DND-41 (cell line): ENCODE results near the gene RAB18.
A peak's percentile ranks its signal among the peaks of the same experiment; 100 is the strongest.
"Not testable (repeated sequence)": the region's sequence is repeated elsewhere in the genome, so short reads cannot be mapped to it uniquely, and the experiment has no call there.

Experiments used
- ATAC-seq: fragments of 200-7000 bp; cut with Tn5 transposase; 3 replicates; pipeline ENCODE4 v1.9.1; 2021; ENCODE audit warnings: low read depth; ENCODE audit not compliant: insufficient read depth
- DNase-seq: peaks from one replicate; pipeline ENCODE4 v3.0.0-alpha.2; 2020
- H2AFZ ChIP-seq: 2 replicates; pipeline ENCODE4 v1.6.0; 2012; ENCODE audit warnings: low read depth, low read length
- H3K27ac ChIP-seq: 2 replicates; pipeline ENCODE4 v1.5.1; 2012; ENCODE audit warnings: low read length, inconsistent platforms
- H3K27me3 ChIP-seq: fragments of 200-600 bp; sonication (generic); 2 replicates; pipeline ENCODE4 v1.6.0; 2012; ENCODE audit warnings: low read length, mild to moderate bottlenecking, inconsistent platforms; ENCODE audit not compliant: insufficient read depth, poor library complexity
- H3K36me3 ChIP-seq: 2 replicates; pipeline ENCODE4 v1.5.1; 2012; ENCODE audit warnings: low read length, inconsistent platforms; ENCODE audit not compliant: insufficient read depth
- H3K4me1 ChIP-seq: 2 replicates; pipeline ENCODE4 v1.5.1; 2012; ENCODE audit warnings: mild to moderate bottlenecking, low read length; ENCODE audit not compliant: insufficient read depth
- H3K4me2 ChIP-seq: 2 replicates; pipeline ENCODE4 v1.6.0; 2012; ENCODE audit warnings: mild to moderate bottlenecking, moderate library complexity, low read length, inconsistent platforms; ENCODE audit not compliant: insufficient read depth
- H3K4me3 ChIP-seq, 2 experiments: fragments of 200-600 bp in 1 of 2; shearing (Covaris generic) in 1 of 2; 2 replicates each; pipeline ENCODE4 v1.5.1; 2012 to 2016; ENCODE audit warnings: inconsistent platforms in 2 of 2, low read length in 2 of 2, mild to moderate bottlenecking in 2 of 2, low read depth in 1 of 2, moderate library complexity in 1 of 2
- H3K79me2 ChIP-seq: 2 replicates; pipeline ENCODE4 v1.6.0; 2012; ENCODE audit warnings: low read length, inconsistent platforms; ENCODE audit not compliant: insufficient read depth
- H3K9ac ChIP-seq: 2 replicates; pipeline ENCODE4 v1.6.0; 2012; ENCODE audit warnings: low read depth, mild to moderate bottlenecking, inconsistent platforms, low read length, moderate library complexity
- H3K9me3 ChIP-seq: 2 replicates; pipeline ENCODE4 v1.5.1; 2012; ENCODE audit warnings: low read length, moderate library complexity, mild to moderate bottlenecking, inconsistent platforms; ENCODE audit not compliant: insufficient read depth, severe bottlenecking
- H4K20me1 ChIP-seq: 2 replicates; pipeline ENCODE4 v1.6.0; 2012; ENCODE audit warnings: low read length; ENCODE audit not compliant: insufficient read depth
- CTCF ChIP-seq: IDR thresholded peaks from 2 replicates; pipeline ENCODE4 v1.5.1; 2012; ENCODE audit warnings: borderline replicate concordance, low read length, moderate library complexity, mild to moderate bottlenecking; ENCODE audit not compliant: poor library complexity, severe bottlenecking; ENCODE audit errors: extremely low read depth
- EZH2 ChIP-seq: IDR thresholded peaks from 3 replicates; pipeline ENCODE4 v1.6.1; 2012; ENCODE audit warnings: borderline replicate concordance, low read depth, mild to moderate bottlenecking, moderate library complexity, low read length, inconsistent platforms; ENCODE audit not compliant: severe bottlenecking

Gene RAB18

DNA sequence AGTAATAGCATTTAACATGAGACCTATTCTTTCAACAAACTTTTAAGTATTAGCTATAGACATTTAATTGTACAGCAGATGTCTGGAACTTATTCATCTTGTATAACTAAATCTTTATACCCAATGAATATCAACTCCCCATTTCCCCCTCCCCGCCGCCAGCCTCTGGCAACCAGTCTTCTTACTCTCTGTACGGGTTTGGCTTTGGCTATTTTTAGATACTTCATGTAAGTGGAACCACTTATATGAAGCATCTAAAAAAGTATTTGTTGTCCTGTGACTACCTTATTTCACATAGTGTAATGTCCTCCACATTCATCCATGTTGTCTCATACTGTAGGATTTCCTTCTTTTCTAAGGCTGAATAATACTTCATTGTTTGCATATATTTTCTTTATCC is 60.8 kb downstream of the RAB18 start:
- no peaks in the 10 kb centered on the region for H3K36me3 ChIP-seq
- H3K27ac ChIP-seq = no peak overlapping the region
- H3K4me2 ChIP-seq = no peak overlapping the region
- H4K20me1 ChIP-seq = no peaks in the 10 kb centered on the region
- no peak for ATAC-seq
- no peak overlapping the region for H2AFZ ChIP-seq
- TF ChIP-seq EZH2 (no peak), CTCF (no peak)
- H3K27me3 ChIP-seq = no peaks in the 10 kb centered on the region
- H3K4me3 ChIP-seq = no peak overlapping the region
- H3K4me1 ChIP-seq = peaks cover 14% of the 10 kb centered on the region
- H3K79me2 ChIP-seq = no peaks in the 10 kb centered on the region
- no peak overlapping the region for H3K9ac ChIP-seq
- no peaks in the 10 kb centered on the region for H3K9me3 ChIP-seq
- DNase-seq = no peak

- no peak for TF ChIP-seq CTCF
- TF ChIP-seq EZH2 = no peak
- Histone ChIP-seq H3K27me3 (no peaks in the 10 kb centered on the region), H3K79me2 (no peaks in the 10 kb centered on the region), H3K36me3 (no peaks in the 10 kb centered on the region), H3K27ac (no peak overlapping the region), H4K20me1 (no peaks in the 10 kb centered on the region), H3K9me3 (no peaks in the 10 kb centered on the region), H3K4me3 (no peak overlapping the region), H3K4me2 (no peak overlapping the region), H2AFZ (no peak overlapping the region), H3K4me1 (peaks cover 14% of the 10 kb centered on the region), H3K9ac (no peak overlapping the region)
- DNase-seq = no peak
- ATAC-seq = peak; percentile 63
Measured at GRCh38 chr10:27568196-27569175, 64.4 kb downstream of the RAB18 start.

DNA sequence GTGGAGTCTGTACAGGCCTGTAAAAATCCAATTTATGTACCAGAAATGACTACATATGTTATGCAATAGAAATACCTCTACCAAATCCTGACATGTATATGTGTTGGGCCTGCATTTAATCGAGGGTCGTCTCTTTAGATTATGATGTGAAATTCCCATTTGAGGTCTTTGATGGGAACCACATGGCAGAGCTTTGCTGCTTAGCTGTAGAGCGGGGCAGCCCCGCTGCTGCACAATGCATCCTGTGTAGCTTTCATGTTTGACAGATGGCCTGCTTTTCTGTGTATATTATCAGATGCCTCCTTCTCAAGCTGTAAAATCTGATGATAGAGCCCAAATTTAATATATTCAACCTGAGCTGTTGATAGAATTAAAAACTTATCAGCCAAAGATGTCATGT is 65.8 kb downstream of the RAB18 start:
- Histone ChIP-seq H3K36me3 (no peaks in the 10 kb centered on the region), H3K79me2 (no peaks in the 10 kb centered on the region), H3K9ac (no peak overlapping the region), H3K4me1 (0 out of 2 replicates have a peak, but pooled peaks cover under 1% of the 10 kb centered on the region), H3K27ac (no peak overlapping the region), H3K9me3 (no peaks in the 10 kb centered on the region), H3K4me3 (no peak overlapping the region), H3K4me2 (no peak overlapping the region), H4K20me1 (no peaks in the 10 kb centered on the region), H2AFZ (no peak overlapping the region), H3K27me3 (no peaks in the 10 kb centered on the region)
- no peak for TF ChIP-seq EZH2
- TF ChIP-seq CTCF = no peak
- no peak for ATAC-seq
- DNase-seq = no peak

DNA sequence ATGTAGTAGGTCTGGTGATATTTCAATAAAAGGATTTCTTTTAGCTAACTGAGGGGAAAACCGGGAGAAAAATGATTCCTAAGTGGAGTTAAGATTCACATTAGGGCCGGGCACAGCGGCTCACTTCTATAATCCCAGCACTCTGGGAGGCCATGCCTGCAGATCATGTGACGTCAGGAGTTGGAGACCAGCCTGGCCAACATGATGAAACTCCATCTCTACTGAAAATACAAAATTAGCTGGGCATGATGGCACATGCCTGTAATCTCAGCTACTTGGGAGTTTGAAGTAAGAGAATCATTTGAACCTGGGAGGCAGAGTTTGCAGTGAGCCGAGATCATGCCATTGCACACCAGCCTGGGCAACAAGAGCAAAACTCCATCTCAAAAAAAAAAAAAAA is 72.9 kb downstream of the RAB18 start:
- not testable (repeated sequence) for DNase-seq, H4K20me1 ChIP-seq, H3K27ac ChIP-seq

More for the DNA sequence above, 72.9 kb downstream of the RAB18 start:
- not testable (repeated sequence) for H2AFZ ChIP-seq, H3K36me3 ChIP-seq, H3K4me1 ChIP-seq, H3K9me3 ChIP-seq, H3K9ac ChIP-seq, H3K4me3 ChIP-seq, H3K4me2 ChIP-seq, H3K27me3 ChIP-seq, ATAC-seq, H3K79me2 ChIP-seq
